ENCODE results near the gene GALE.

GALE gene

DNA sequence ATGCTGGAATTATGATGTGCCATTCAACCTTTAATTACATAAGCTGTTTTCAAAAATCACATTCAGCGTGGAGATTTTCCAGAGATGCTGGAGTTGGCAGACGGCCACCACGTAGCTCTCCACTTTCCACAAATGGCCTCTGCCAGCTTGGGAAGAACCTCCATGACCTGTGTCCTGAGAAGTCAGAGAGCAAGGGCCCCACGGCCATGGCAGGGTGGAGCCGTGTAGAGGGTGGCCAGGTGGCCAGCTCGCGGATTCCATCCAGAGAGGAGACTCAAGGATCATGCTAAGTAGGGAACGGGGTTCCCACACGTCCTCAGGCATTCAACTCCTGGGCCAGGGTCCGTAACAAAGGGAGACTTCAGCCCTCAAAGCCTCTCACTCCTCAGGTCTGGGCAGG lies 1.3 kb upstream of the GALE start:
- no peak overlapping the region for H3K14ac ChIP-seq (ENCODE audit: low read length)
- H2BK5ac ChIP-seq (ENCODE audit: low read length) = no peak overlapping the region
- H2AFZ ChIP-seq (ENCODE audit: low read length) = no peak overlapping the region
- H3K9me3 ChIP-seq (replicated peaks in 1 of 2; ENCODE audit: control insufficient read depth in 2 of 2, insufficient read depth in 1 of 2, low read depth in 1 of 2, low read length in 2 of 2) = no peaks in the 10 kb centered on the region
- peaks cover 3% of the 10 kb centered on the region for H3K79me1 ChIP-seq (ENCODE audit: low read depth, low read length)
- H2BK120ac ChIP-seq (ENCODE audit: low read depth, low read length) = no peak overlapping the region
- H3K4me2 ChIP-seq (ENCODE audit: insufficient read depth, low read length, poor library complexity, severe bottlenecking) = no peak overlapping the region
- H2BK12ac ChIP-seq (ENCODE audit: low read length) = no peak overlapping the region
- peaks cover 5 to 11% of the 10 kb centered on the region in 2 donors for H3K4me1 ChIP-seq (ENCODE audit: control insufficient read depth in 2 of 2, insufficient read depth in 1 of 2, low read depth in 1 of 2, low read length in 2 of 2)
- WGBS, 2 donors (ENCODE audit: extremely low coverage in 2 of 2, insufficient read length in 2 of 2, insufficient replicate concordance in 1 of 2) = no CpG with 5 or more reads among the region's 10 CpGs
- H3K4ac ChIP-seq (ENCODE audit: low read length) = no peak overlapping the region
- H3K18ac ChIP-seq (ENCODE audit: low read length) = no peak overlapping the region
- no peak overlapping the region for H4K8ac ChIP-seq (ENCODE audit: low read depth, low read length)
- no peaks in the 10 kb centered on the region for H3K27me3 ChIP-seq (ENCODE audit: control insufficient read depth in 3 of 3, insufficient read depth in 3 of 3, low read depth in 1 of 3, low read length in 3 of 3)
- no peak overlapping the region for H2AK5ac ChIP-seq (ENCODE audit: low read depth, low read length)
- no peak overlapping the region for H4K91ac ChIP-seq (ENCODE audit: low read depth, low read length, poor library complexity)
- no peak overlapping the region for H3K27ac ChIP-seq (replicated peaks; ENCODE audit: low read length)
- peaks cover 15 to 29% of the 10 kb centered on the region in 2 donors for H3K36me3 ChIP-seq (replicated peaks in 1 of 2; ENCODE audit: control insufficient read depth in 2 of 2, insufficient read depth in 2 of 2, low read length in 2 of 2)
- no peak overlapping the region for H3K23ac ChIP-seq (ENCODE audit: low read depth, low read length, poor library complexity)
- no peak overlapping the region for H2BK15ac ChIP-seq (ENCODE audit: low read length)
- DNase-seq (ENCODE audit: low spot score) = no peak
- H3K9ac ChIP-seq (ENCODE audit: low read depth, low read length, poor library complexity) = no peak overlapping the region
- no peak overlapping the region for H3K4me3 ChIP-seq (ENCODE audit: low read length in 2 of 2)

- H3K27ac ChIP-seq (replicated peaks; ENCODE audit: low read length) = no peak overlapping the region
- no peak overlapping the region for H2AK5ac ChIP-seq (ENCODE audit: low read depth, low read length)
- no peak overlapping the region for H3K14ac ChIP-seq (ENCODE audit: low read length)
- H3K4me3 ChIP-seq (ENCODE audit: low read length in 2 of 2) = peak overlapping the region; percentile 100
- H3K9me3 ChIP-seq (replicated peaks in 1 of 2; ENCODE audit: control insufficient read depth in 2 of 2, insufficient read depth in 1 of 2, low read depth in 1 of 2, low read length in 2 of 2) = no peaks in the 10 kb centered on the region
- no peak overlapping the region for H2BK12ac ChIP-seq (ENCODE audit: low read length)
- no peak overlapping the region for H3K18ac ChIP-seq (ENCODE audit: low read length)
- no peaks in the 10 kb centered on the region for H3K27me3 ChIP-seq (ENCODE audit: control insufficient read depth in 3 of 3, insufficient read depth in 3 of 3, low read depth in 1 of 3, low read length in 3 of 3)
- peaks cover 3% of the 10 kb centered on the region for H3K79me1 ChIP-seq (ENCODE audit: low read depth, low read length)
- no peak overlapping the region for H4K91ac ChIP-seq (ENCODE audit: low read depth, low read length, poor library complexity)
- H2BK120ac ChIP-seq (ENCODE audit: low read depth, low read length) = no peak overlapping the region
- H4K8ac ChIP-seq (ENCODE audit: low read depth, low read length) = peak overlapping the region; percentile 56
- peak overlapping the region; percentile 96 for H2AFZ ChIP-seq (ENCODE audit: low read length)
- no peak overlapping the region for H2BK5ac ChIP-seq (ENCODE audit: low read length)
- peaks cover 18 to 29% of the 10 kb centered on the region in 2 donors for H3K36me3 ChIP-seq (replicated peaks in 1 of 2; ENCODE audit: control insufficient read depth in 2 of 2, insufficient read depth in 2 of 2, low read length in 2 of 2)
- peaks cover 5 to 11% of the 10 kb centered on the region in 2 donors for H3K4me1 ChIP-seq (ENCODE audit: control insufficient read depth in 2 of 2, insufficient read depth in 1 of 2, low read depth in 1 of 2, low read length in 2 of 2)
- H3K23ac ChIP-seq (ENCODE audit: low read depth, low read length, poor library complexity) = peak overlapping the region; percentile 6
- no peak for DNase-seq (ENCODE audit: low spot score)
- H3K4me2 ChIP-seq (ENCODE audit: insufficient read depth, low read length, poor library complexity, severe bottlenecking) = peak overlapping the region; percentile 85
- no peak overlapping the region for H3K4ac ChIP-seq (ENCODE audit: low read length)
- H2BK15ac ChIP-seq (ENCODE audit: low read length) = peak overlapping the region; percentile 1
- peak overlapping the region; percentile 22 for H3K9ac ChIP-seq (ENCODE audit: low read depth, low read length, poor library complexity)
- WGBS, 2 donors (ENCODE audit: extremely low coverage in 2 of 2, insufficient read length in 2 of 2, insufficient replicate concordance in 1 of 2) = no CpG with 5 or more reads among the region's 19 CpGs
These were observed 789 bp upstream of the GALE start for GRCh38 chr1:23801338-23801748.

DNA sequence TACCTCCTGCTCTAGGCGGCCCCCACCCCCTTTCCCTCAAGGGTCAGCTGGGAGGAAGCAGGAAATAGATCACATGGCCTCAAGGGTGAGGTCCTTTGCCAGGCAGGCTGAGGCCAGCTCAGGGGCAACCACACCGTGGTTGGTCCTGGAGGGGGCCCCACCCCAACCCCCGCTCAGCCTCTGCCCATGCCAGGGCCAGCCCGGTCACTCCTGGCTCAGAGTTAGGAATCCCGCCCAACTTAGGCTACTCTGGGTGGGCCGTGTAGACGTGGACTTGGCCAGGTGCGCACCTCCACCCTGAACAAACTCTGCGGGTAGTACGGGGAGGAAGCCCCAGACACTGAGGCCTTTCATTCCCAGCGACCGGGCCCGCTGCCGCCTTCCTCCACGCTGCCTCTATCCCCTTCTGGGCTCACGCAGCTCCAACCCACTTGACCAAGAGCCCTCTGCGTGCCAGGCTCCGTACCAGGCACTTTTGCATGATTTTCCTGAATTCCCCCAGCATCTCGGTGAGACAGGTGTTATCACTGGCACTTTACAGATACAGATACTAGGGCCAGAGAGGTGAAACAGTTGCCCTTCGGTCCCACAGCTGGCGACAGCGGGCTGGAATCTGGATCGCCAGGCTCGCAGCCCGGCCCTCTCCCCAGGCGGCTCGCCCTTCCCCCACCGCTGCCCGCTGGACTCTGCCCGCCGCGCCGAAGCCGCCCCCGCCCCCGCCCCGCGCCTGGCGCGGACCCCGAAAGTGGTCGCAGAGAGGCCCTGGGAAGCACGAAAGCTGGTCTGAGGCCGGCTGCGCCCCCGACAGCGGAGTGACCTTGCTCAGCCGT lies 769 bp downstream of the GALE start:
- Histone ChIP-seq H3K9ac (ENCODE audit: low read depth, low read length, poor library complexity) (peak overlapping the region; percentile 85), H3K4me3 (ENCODE audit: low read length in 2 of 2) (peak overlapping the region; percentile 100), H2BK120ac (ENCODE audit: low read depth, low read length) (no peak overlapping the region), H4K8ac (ENCODE audit: low read depth, low read length) (no peak overlapping the region), H4K91ac (ENCODE audit: low read depth, low read length, poor library complexity) (no peak overlapping the region), H2AK5ac (ENCODE audit: low read depth, low read length) (peak overlapping the region; percentile 97), H3K27me3 (ENCODE audit: control insufficient read depth in 3 of 3, insufficient read depth in 3 of 3, low read depth in 1 of 3, low read length in 3 of 3) (no peaks in the 10 kb centered on the region), H3K4ac (ENCODE audit: low read length) (no peak overlapping the region), H3K9me3 (replicated peaks in 1 of 2; ENCODE audit: control insufficient read depth in 2 of 2, insufficient read depth in 1 of 2, low read depth in 1 of 2, low read length in 2 of 2) (no peaks in the 10 kb centered on the region), H3K23ac (ENCODE audit: low read depth, low read length, poor library complexity) (peak overlapping the region; percentile 18), H2BK15ac (ENCODE audit: low read length) (peak overlapping the region; percentile 25), H3K14ac (ENCODE audit: low read length) (peak overlapping the region; percentile 95), H2BK12ac (ENCODE audit: low read length) (peak overlapping the region; percentile 81), H3K27ac (replicated peaks; ENCODE audit: low read length) (peak overlapping the region; percentile 80), H3K4me1 (ENCODE audit: control insufficient read depth in 2 of 2, insufficient read depth in 1 of 2, low read depth in 1 of 2, low read length in 2 of 2) (peaks cover 5 to 11% of the 10 kb centered on the region in 2 donors), H2AFZ (ENCODE audit: low read length) (peak overlapping the region; percentile 96), H3K79me1 (ENCODE audit: low read depth, low read length) (peaks cover 9% of the 10 kb centered on the region), H3K4me2 (ENCODE audit: insufficient read depth, low read length, poor library complexity, severe bottlenecking) (peak overlapping the region; percentile 85), H3K18ac (ENCODE audit: low read length) (peak overlapping the region; percentile 99), H2BK5ac (ENCODE audit: low read length) (peak overlapping the region; percentile 97), H3K36me3 (replicated peaks in 1 of 2; ENCODE audit: control insufficient read depth in 2 of 2, insufficient read depth in 2 of 2, low read length in 2 of 2) (peaks cover 23 to 39% of the 10 kb centered on the region in 2 donors)
- whole genome bisulfite sequencing, 2 donors (ENCODE audit: extremely low coverage in 2 of 2, insufficient read length in 2 of 2, insufficient replicate concordance in 1 of 2) = no CpG with 5 or more reads among the region's 48 CpGs
- DNase-seq (ENCODE audit: low spot score) = peak; percentile 47

DNA sequence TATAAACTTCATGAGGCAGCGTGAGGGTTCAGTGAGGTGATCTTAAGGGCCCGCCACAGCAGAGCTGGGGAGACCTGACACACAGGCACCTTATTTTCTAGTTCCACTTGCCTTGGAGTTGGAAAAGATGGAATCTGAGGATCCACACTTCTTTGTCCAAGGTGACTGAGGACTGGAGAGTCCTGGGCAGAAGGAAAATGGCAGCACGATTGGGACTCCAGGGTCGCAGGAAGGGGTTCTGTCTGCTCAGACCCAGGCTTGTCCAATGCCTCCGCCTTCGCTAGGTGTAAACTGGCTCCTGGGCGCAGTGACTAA lies 1.3 kb downstream of the GALE start:
- H3K14ac ChIP-seq (ENCODE audit: low read length) = no peak overlapping the region
- H3K36me3 ChIP-seq (replicated peaks in 1 of 2; ENCODE audit: control insufficient read depth in 2 of 2, insufficient read depth in 2 of 2, low read length in 2 of 2) = peaks cover 23 to 42% of the 10 kb centered on the region in 2 donors
- peaks cover 9% of the 10 kb centered on the region for H3K79me1 ChIP-seq (ENCODE audit: low read depth, low read length)
- H3K4me2 ChIP-seq (ENCODE audit: insufficient read depth, low read length, poor library complexity, severe bottlenecking) = peak overlapping the region; percentile 85
- no peak overlapping the region for H2BK5ac ChIP-seq (ENCODE audit: low read length)
- DNase-seq (ENCODE audit: low spot score) = no peak
- H2BK12ac ChIP-seq (ENCODE audit: low read length) = no peak overlapping the region
- H3K27ac ChIP-seq (replicated peaks; ENCODE audit: low read length) = no peak overlapping the region
- no peak overlapping the region for H2BK15ac ChIP-seq (ENCODE audit: low read length)
- no peak overlapping the region for H3K18ac ChIP-seq (ENCODE audit: low read length)
- H2AFZ ChIP-seq (ENCODE audit: low read length) = no peak overlapping the region
- no CpG with 5 or more reads among the region's 7 CpGs for WGBS, 2 donors (ENCODE audit: extremely low coverage in 2 of 2, insufficient read length in 2 of 2, insufficient replicate concordance in 1 of 2)
- H3K4me3 ChIP-seq (ENCODE audit: low read length in 2 of 2) = peak overlapping the region in 1 of 2 donors; percentile 100
- H2AK5ac ChIP-seq (ENCODE audit: low read depth, low read length) = no peak overlapping the region
- no peak overlapping the region for H3K4ac ChIP-seq (ENCODE audit: low read length)
- no peaks in the 10 kb centered on the region for H3K9me3 ChIP-seq (replicated peaks in 1 of 2; ENCODE audit: control insufficient read depth in 2 of 2, insufficient read depth in 1 of 2, low read depth in 1 of 2, low read length in 2 of 2)
- H4K91ac ChIP-seq (ENCODE audit: low read depth, low read length, poor library complexity) = no peak overlapping the region
- H2BK120ac ChIP-seq (ENCODE audit: low read depth, low read length) = no peak overlapping the region
- peaks cover 5 to 11% of the 10 kb centered on the region in 2 donors for H3K4me1 ChIP-seq (ENCODE audit: control insufficient read depth in 2 of 2, insufficient read depth in 1 of 2, low read depth in 1 of 2, low read length in 2 of 2)
- peak overlapping the region; percentile 18 for H3K23ac ChIP-seq (ENCODE audit: low read depth, low read length, poor library complexity)
- no peak overlapping the region for H4K8ac ChIP-seq (ENCODE audit: low read depth, low read length)
- H3K9ac ChIP-seq (ENCODE audit: low read depth, low read length, poor library complexity) = no peak overlapping the region
- H3K27me3 ChIP-seq (ENCODE audit: control insufficient read depth in 3 of 3, insufficient read depth in 3 of 3, low read depth in 1 of 3, low read length in 3 of 3) = no peaks in the 10 kb centered on the region

Data from neuronal stem cell (in vitro differentiated cells).